HUES48 (cell line): ENCODE data around the gene ANKLE1.

Experiments used
- H3K27ac ChIP-seq: one replicate; pipeline ENCODE4 v1.7.0; 2013; ENCODE audit warnings: low read depth, low read length, inconsistent platforms
- H3K27me3 ChIP-seq: 2 replicates; pipeline ENCODE4 v1.6.1; 2013; ENCODE audit warnings: mild to moderate bottlenecking, low read length; ENCODE audit not compliant: control insufficient read depth, insufficient read depth
- H3K36me3 ChIP-seq: 2 replicates; pipeline ENCODE4 v1.6.1; 2013; ENCODE audit warnings: low read length; ENCODE audit not compliant: control insufficient read depth, insufficient read depth
- H3K4me1 ChIP-seq: 2 replicates; pipeline ENCODE4 v1.6.1; 2013; ENCODE audit warnings: mild to moderate bottlenecking, low read length; ENCODE audit not compliant: control insufficient read depth, insufficient read depth
- H3K4me3 ChIP-seq: 2 replicates; pipeline ENCODE4 v1.5.1; 2013; ENCODE audit warnings: mild to moderate bottlenecking, low read depth, low read length
- H3K9ac ChIP-seq: 2 replicates; pipeline ENCODE4 v1.6.1; 2013; ENCODE audit warnings: mild to moderate bottlenecking, low read depth, low read length, moderate library complexity
- H3K9me3 ChIP-seq: 2 replicates; pipeline ENCODE4 v1.6.1; 2013; ENCODE audit warnings: low read length; ENCODE audit not compliant: control insufficient read depth, insufficient read depth

ANKLE1 gene

DNA sequence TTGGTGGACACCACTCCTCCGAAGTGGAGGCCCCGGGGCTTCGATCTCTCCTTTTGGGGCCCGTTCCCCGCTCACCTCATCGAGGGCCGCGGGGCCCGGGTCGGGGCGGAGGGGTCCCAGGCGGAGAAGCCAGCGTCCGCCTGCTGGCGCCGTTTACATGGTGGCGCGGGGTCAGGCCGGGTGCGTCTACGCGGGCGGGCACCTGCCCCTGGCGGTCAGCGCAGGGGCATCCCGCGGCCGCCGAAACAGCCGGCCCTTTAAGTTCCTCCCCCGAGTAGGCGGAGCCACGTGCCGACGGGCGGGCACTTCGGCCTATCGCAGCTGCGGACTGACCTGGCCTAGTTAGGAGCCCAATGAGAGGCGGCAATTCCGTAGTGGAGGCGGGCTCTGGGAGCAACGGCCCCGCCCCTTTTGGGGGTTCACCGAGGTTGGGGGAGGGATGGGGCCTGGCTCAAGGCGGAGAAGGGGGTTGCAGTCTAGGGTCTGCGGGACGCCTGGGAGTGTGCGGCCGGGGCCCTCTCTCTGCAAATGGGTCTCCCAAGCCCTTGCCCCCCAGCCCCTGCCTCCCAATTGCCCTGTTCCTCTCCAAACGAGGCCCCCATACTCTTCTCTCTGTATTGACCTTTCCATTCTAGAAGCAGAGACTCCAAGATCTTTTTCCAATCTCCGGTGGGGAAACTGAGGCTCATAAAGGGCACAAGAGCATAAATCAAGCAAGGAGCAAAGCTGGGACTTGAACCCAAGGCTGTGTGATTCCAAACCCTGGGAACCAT lies 21.7 kb downstream of the ANKLE1 start, which contains the start of gene ABHD8:
Gene ABHD8 (minus strand): TSS at position 259 of the 773 bp plus-strand sequence. CDS start 1,809 bp downstream, outside the sequence.
- Histone ChIP-seq H3K9me3 (peaks cover 1% of the 10 kb centered on the region; the same call in 1 of the 2 replicates), H3K27me3 (no peaks in the 10 kb centered on the region), H3K9ac (no peak within 1 kb of the TSS; the same call in 1 of the 2 replicates), H3K4me1 (peaks cover 20% of the 10 kb centered on the region), H3K36me3 (peaks cover 14% of the 10 kb centered on the region), H3K27ac (peak within 1 kb of the TSS; percentile 74), H3K4me3 (peak within 1 kb of the TSS; percentile 65)

DNA sequence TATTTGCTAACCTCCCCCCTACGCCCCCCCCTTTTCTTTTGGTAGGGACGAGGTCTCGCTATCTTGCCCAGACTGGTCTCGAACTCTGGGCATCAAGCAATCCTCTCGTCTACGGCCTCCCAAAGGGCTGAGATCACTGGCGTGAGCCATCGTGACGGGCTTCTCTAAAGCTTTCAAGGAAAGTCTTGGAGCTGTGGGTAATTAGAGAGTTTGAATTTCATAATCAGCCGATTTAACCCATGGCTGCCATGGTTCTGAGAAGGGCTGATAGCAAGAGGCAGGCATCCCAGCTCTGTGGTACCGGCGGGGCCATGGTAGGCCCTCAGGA lies 22.2 kb downstream of the ANKLE1 start:
- Histone ChIP-seq H3K27ac (no peak overlapping the region), H3K36me3 (peaks cover 11% of the 10 kb centered on the region; the same call in 1 of the 2 replicates), H3K9me3 (no peaks in the 10 kb centered on the region), H3K4me1 (peaks cover 20% of the 10 kb centered on the region), H3K27me3 (no peaks in the 10 kb centered on the region), H3K9ac (no peak overlapping the region), H3K4me3 (no peak overlapping the region)

DNA sequence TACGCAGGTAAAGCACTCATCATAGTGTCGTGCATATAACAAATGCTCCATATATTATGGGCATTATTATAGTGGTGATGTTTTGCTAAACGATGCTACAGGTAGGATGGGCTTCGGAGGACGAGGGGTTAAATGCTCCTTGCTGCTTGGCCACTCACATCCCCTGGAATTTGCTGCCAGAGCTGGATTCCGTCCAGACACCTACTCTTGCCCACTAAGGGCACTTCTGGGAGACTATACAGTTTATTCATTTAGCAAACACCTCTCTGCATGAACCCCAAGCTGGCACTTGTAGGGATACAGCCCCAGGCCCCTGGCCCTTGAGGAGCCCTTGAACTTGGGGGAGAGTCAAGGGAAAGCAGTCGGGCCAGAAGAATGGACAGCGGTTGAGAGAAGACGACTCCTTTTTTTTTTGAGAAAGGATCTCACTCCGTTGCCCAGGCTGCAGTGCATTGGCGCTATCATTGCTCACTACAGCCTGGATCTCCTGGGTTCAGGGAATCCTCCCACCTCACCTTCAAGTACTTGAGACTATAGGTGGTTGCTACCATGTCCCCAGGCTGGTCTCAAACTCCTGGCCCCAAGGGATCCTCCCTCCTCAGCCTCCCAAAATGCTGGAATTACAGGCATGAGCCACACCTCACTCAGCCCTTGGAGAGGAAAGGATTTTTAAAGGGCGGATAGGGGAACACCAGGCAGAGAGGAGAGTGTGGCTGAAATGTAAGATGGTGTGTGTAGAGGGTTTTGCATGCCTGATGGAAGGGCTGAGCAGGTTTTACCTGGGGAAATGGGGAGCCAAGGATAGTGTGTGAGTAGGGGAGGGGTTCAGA lies 22.9 kb downstream of the ANKLE1 start:
- H3K4me1 ChIP-seq = peaks cover 20% of the 10 kb centered on the region
- peaks cover 9% of the 10 kb centered on the region; the same call in 1 of the 2 replicates for H3K36me3 ChIP-seq
- H3K27me3 ChIP-seq = no peaks in the 10 kb centered on the region
- no peaks in the 10 kb centered on the region for H3K9me3 ChIP-seq
- H3K9ac ChIP-seq = no peak overlapping the region
- no peak overlapping the region for H3K27ac ChIP-seq
- peak overlapping the region; percentile 6; the same call in 1 of the 2 replicates for H3K4me3 ChIP-seq

DNA sequence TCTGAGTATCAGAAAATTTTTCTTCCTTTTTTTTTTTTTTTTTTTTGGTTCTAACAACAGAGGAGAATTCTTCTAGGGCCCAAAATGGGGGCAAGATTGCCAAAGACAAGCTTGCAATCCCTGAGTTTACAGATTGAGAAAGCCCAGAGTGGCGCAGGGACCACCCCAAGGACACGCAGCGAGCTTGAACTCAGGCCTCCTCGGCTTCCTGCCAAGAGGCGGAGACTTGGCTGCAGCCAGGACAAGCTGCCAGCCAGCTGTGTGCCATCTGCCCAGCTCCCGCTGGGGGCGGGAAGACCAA lies 23.5 kb downstream of the ANKLE1 start:
- no peaks in the 10 kb centered on the region for H3K27me3 ChIP-seq
- peaks cover 20% of the 10 kb centered on the region for H3K4me1 ChIP-seq
- peak overlapping the region; percentile 6; the same call in 1 of the 2 replicates for H3K4me3 ChIP-seq
- H3K9me3 ChIP-seq = no peaks in the 10 kb centered on the region
- H3K9ac ChIP-seq = no peak overlapping the region
- peaks cover 9% of the 10 kb centered on the region; the same call in 1 of the 2 replicates for H3K36me3 ChIP-seq
- peak overlapping the region; percentile 56 for H3K27ac ChIP-seq

DNA sequence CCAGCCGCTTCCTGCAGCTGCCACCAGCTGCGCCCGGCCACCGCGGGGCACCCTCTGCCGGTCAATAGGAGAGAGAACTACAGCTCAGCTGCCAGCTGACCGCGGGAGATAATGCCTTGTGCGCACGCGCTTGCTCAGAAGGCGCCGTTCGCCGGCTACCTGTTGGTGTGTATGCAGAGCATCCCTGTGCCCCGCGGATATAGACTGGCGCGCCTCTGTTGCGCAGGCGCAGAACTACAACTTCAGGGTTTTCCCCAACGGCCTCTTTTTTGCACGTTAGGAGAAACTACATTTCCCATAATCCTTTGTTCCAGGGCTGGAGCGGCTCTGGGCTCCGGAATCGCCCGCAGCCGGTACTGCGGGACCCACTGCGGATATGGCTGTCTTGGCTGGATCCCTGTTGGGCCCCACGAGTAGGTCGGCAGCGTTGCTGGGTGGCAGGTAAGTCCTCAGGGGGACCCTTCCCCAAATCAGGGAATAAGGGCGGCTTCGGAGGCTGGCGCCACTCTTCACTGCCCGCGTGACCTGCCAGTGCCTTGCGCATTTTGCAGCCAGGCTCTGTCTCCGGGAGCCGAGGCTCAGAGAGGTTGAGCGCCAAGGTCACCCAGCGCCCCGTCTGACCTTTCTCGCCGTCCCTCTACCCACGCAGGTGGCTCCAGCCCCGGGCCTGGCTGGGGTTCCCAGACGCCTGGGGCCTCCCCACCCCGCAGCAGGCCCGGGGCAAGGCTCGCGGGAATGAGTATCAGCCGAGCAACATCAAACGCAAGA lies 24.0 kb downstream of the ANKLE1 start, which contains the start of gene MRPL34:
Gene MRPL34 (plus strand): TSS at position 356 of the 768 bp plus-strand sequence. CDS start 21 bp downstream, at position 377.
- Histone ChIP-seq H3K4me1 (peaks cover 25% of the 10 kb centered on the region), H3K27ac (peak within 1 kb of the TSS; percentile 86)

DNA sequence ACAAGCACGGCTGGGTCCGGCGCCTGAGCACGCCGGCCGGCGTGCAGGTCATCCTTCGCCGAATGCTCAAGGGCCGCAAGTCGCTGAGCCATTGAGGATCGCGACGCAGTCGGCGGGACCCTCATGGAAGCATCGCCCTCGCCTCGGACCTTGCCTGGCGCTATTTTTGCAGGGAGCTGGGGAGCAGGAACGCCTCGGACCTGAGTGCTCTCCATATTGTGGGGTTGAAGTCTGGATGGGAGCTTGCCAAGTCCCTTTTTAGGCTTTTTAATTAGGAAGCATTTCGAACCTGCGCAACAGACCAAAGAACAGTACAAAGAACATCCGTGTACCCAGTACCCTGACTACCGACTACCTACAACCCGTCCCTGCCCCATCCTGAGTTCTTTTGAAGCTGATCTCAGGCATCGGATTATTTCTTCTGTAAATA lies 24.6 kb downstream of the ANKLE1 start:
- Histone ChIP-seq H3K36me3 (peaks cover 4% of the 10 kb centered on the region; the same call in 1 of the 2 replicates), H3K27me3 (no peaks in the 10 kb centered on the region), H3K9me3 (no peaks in the 10 kb centered on the region), H3K4me3 (peak overlapping the region; percentile 82), H3K4me1 (peaks cover 26% of the 10 kb centered on the region), H3K9ac (peak overlapping the region; percentile 80), H3K27ac (peak overlapping the region; percentile 86)

More for the DNA sequence above, 24.0 kb downstream of the ANKLE1 start, which contains the start of gene MRPL34:
- Histone ChIP-seq H3K27me3 (no peaks in the 10 kb centered on the region), H3K9ac (peak within 1 kb of the TSS; percentile 80), H3K4me3 (peak within 1 kb of the TSS; percentile 82), H3K36me3 (peaks cover 7% of the 10 kb centered on the region; the same call in 1 of the 2 replicates), H3K9me3 (no peaks in the 10 kb centered on the region)

DNA sequence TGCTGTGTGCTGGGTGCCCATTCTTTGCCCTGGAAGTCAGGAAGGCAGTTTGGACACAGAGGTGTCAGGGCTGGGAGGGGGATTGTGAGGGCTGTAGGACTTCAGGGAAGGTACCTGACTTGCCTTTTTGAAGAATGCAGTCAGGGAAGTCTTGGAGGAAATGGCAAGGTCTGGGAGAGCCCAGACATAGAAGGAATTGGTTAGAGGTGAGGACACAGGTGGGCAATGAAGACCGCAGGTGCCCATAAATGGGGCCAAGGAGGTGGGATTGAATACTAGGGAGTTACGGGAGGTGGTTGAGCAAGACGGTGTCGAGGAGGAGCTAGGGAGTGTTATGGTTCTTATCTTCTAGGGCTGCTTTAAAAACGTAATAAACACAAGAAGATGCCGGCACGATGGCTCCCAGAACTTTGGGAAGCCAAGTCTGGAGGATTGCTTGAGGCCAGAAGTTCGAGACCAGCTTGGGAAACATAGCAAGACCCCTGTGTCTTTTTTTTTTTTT lies 26.2 kb downstream of the ANKLE1 start:
- Histone ChIP-seq H3K27ac (no peak overlapping the region), H3K36me3 (peaks cover 9% of the 10 kb centered on the region), H3K27me3 (no peaks in the 10 kb centered on the region), H3K9me3 (no peaks in the 10 kb centered on the region), H3K9ac (no peak overlapping the region), H3K4me3 (no peak overlapping the region), H3K4me1 (peaks cover 16% of the 10 kb centered on the region)

DNA sequence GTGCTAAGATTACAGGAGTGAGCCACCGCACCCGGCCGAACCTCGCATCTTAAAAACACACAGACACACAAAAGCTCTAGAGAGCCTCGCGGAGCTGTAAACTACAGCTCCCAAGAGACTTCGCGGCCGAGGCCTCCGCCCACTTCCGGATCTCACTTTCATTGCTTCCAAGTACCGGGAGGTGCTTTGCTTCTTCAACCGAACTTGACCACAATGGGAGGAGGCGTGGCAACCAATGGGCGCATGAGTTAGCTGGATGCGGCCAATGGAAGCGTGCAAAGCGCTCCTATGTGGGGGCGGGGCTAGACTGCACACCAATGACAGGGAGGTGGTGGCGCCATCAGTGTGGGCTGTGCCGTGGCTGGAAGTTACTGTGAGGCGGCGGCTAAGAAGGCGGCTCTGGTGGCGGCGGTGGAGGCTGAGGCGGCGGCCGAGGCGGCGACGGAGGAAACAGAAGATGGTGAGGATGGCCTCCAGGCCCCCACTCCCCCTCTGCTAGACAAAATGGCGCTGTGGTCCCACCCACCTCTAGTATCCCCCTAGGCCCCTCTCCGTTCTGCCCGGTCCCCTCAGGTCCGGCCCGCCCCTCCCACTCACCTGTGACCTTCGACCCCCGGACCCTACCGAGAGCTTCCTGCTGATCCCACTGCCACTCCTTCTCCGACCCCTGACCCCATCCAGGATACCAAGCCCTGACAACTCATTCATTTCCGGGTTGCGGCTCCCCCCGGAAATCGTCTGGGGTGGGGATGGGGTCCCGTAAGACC lies 27.7 kb downstream of the ANKLE1 start, which contains the start of gene DDA1:
Gene DDA1 (plus strand): TSS at position 366 of the 767 bp plus-strand sequence. CDS start 92 bp downstream, at position 458.
- no peaks in the 10 kb centered on the region for H3K27me3 ChIP-seq
- H3K4me3 ChIP-seq = peak within 1 kb of the TSS; percentile 85
- peaks cover 17% of the 10 kb centered on the region for H3K36me3 ChIP-seq
- no peaks in the 10 kb centered on the region for H3K9me3 ChIP-seq
- peak within 1 kb of the TSS; percentile 91 for H3K27ac ChIP-seq
- H3K4me1 ChIP-seq = peaks cover 11% of the 10 kb centered on the region
- H3K9ac ChIP-seq = peak within 1 kb of the TSS; percentile 4; the same call in 1 of the 2 replicates

DNA sequence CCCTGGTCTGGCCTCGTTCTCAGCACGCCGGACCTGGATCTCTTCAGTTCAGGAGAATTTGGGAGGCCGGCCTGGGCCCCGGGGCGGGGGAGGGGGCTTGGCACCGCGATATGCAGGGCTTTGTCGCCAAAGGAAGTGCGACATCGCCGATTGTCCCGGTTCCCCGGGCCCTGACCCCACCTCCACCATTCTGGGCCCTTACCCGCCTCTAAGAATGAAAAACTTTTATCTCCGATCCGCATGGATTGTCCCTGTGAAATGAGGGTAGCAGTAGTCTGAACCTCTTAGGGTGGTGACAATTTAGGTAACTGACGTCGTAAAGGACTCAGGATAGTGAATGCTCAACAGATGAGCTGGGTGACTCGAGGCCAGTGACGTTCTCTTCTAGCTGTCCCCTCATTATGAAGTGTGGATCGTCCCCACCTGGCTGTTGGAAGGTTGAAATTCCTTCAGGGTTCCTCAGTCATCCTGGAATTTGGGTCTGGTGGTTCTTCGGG lies 28.3 kb downstream of the ANKLE1 start:
- Histone ChIP-seq H3K9ac (peak overlapping the region; percentile 4; the same call in 1 of the 2 replicates), H3K9me3 (no peaks in the 10 kb centered on the region), H3K4me1 (peaks cover 8% of the 10 kb centered on the region), H3K27me3 (no peaks in the 10 kb centered on the region), H3K4me3 (peak overlapping the region; percentile 85), H3K27ac (peak overlapping the region; percentile 91), H3K36me3 (peaks cover 23% of the 10 kb centered on the region)
